GM12874 (cell line): ENCODE measurements around the gene SH3BP1.

Experiments used
- CTCF ChIP-seq: IDR thresholded peaks from 2 replicates; pipeline ENCODE4 v1.5.1; 2011; ENCODE audit warnings: low read depth, mild to moderate bottlenecking, control low read depth, low read length, moderate library complexity; ENCODE audit not compliant: insufficient read depth

Gene SH3BP1

DNA sequence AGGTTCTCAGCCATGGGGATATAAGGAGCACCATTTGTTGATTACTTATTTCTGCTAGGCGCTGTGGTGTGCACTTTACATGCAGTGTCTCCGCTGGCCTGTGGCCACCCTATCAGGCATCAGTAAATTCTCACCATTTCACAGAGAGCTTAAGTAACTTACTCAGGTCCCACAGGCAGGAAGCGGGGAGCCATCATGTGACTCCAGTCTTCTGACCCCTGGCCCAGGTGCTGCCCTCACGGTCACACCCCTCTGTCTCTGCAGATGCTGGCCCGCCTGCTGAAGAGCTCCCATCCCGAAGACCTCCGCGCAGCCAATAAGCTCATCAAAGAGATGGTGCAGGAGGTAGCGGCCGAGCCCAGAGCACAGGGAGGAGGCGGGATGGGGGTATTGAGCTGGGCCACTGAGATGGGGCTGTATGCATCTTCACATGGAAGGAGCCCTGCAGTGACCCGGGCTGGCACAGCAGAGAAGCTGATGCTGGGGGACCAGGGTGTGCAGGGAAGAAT is 18.1 kb upstream of the SH3BP1 start:
- TF ChIP-seq CTCF: no peak

DNA sequence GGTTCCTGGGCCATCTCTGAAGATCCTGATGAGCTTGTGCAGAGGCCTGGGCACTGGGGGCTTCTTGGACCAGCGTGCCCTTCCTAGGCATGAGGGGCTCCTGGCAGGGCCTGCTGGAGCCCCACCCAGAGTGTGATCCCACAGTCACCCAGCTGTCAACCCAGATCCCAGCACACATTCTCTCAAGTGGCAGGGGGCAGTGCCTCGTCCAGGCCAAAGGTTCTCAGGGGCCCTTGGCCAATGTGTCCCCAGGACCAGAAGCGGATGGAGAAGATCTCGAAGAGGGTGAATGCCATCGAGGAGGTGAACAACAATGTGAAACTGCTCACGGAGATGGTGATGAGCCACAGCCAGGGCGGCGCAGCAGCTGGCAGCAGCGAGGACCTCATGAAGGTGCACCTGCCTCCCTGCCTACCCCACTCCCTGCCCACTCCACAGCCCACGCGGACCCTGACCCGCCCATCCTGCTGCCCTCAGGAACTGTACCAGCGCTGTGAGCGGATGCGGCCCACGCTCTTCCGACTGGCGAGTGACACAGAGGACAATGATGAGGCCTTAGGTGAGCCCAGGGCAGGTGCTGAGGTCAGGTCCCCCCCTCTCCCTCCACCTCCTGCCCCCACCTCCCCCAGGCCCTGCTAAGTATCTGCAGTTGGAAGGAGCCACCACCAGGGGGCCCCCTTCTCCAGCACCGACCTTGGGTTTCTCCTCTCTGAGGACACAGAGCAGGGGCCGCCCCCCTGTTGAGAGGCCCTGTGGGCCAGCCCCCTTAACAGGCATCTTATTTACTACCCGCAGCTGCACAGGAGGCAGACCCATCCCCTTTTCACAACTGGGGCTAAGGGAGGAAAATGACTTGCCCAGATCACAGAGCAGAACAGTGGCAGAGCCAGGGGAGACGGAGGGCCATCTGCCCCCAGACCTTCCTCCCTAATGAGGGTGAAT is 16.1 kb upstream of the SH3BP1 start:
- peak; percentile 84 for TF ChIP-seq CTCF

DNA sequence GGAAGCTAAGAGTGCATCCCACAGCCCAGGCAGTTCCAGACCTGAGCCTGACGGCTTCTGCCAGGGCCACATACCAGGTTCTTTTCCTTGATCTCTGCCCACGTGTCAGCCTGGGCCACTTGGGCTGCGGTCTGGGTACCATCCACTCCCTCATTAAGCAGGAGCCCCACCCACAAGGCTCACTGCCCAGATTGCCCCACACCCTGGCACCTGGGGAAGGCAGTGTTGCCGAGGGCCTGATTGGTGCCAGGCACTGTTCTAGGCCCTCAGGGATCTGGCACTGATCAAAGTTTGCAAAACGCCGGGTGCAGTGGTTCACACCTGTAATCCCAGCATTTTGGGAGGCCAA is 15.5 kb upstream of the SH3BP1 start:
- no peak for TF ChIP-seq CTCF

DNA sequence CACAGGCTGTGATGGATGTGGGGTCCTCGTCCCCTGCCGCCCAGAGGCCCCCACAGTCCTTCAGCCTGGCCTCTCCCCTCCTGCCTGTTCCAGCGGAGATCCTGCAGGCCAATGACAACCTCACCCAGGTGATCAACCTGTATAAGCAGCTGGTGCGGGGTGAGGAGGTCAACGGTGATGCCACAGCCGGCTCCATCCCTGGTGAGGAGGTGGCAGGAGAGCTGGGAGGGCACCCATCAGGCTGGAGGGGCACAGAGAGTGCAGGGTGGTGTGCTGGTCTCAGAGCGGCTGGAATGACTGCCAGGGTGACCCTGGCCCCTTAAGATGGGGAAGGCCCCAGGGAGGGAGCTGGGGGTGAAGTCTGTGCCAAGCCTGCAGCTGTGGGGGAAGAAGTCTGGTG is 14.6 kb upstream of the SH3BP1 start:
- TF ChIP-seq CTCF: no peak

GRCh38 chr22:37625737-37626136 is 13.7 kb upstream of the SH3BP1 start:
- TF ChIP-seq CTCF: no peak

GRCh38 chr22:37626144-37626543 is 13.3 kb upstream of the SH3BP1 start:
- TF ChIP-seq CTCF: no peak

DNA sequence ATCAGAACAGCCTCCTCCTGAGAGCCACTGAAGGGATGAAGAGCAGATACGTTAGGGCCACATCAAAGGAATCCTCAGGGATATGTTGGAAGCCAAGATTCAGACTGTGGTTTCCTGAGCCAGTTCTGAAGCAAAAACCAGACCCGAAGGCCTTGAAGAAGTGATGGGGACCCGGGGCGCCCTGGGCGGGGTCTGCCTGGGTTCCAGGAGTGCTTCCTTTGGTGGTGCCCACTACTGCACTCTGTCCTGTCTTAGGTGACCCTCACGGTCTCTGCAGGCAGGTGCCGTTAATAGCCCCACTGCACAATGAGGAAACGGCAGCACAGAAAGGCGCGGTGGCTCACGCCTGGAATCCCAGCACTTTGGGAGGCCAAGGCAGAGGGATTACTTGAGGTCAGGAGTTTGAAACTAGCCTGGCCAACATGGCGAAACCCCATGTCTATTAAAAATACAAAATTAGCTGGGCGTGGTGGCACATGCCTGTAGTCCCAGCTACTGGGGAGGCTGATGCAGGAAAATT is 12.9 kb upstream of the SH3BP1 start:
- no peak for TF ChIP-seq CTCF
